Measurements from ENCODE around the gene DTX1.
"Not testable (repeated sequence)": the region's sequence is repeated elsewhere in the genome, so short reads cannot be mapped to it uniquely, and the experiment has no call there.

Gene DTX1

GRCh38 chr12:113115455-113116126, 59.1 kb downstream of the DTX1 start:
- no peak for DNase-seq

- DNase-seq, result no peak
Measured at GRCh38 chr12:113116875-113117274, 60.3 kb downstream of the DTX1 start.

- DNase-seq, result not testable (repeated sequence)
Measured at GRCh38 chr12:113117684-113118083, 61.2 kb downstream of the DTX1 start.

GRCh38 chr12:113118142-113118541, 61.6 kb downstream of the DTX1 start:
- no peak for DNase-seq

GRCh38 chr12:113119980-113120669, 63.6 kb downstream of the DTX1 start:
- no peak for DNase-seq

GRCh38 chr12:113120670-113121370, 64.3 kb downstream of the DTX1 start:
- DNase-seq, result no peak

GRCh38 chr12:113127791-113128199, 71.3 kb downstream of the DTX1 start:
- DNase-seq, result no peak

GRCh38 chr12:113128802-113129663, 72.5 kb downstream of the DTX1 start:
- no peak for DNase-seq

GRCh38 chr12:113129664-113130456, 73.3 kb downstream of the DTX1 start:
- DNase-seq, result no peak

GRCh38 chr12:113130457-113131135, 74.1 kb downstream of the DTX1 start:
- DNase-seq, result no peak

GRCh38 chr12:113131556-113131955, 75.0 kb downstream of the DTX1 start:
- DNase-seq, result no peak

GRCh38 chr12:113133036-113133435, 76.5 kb downstream of the DTX1 start:
- DNase-seq, result no peak

- DNase-seq, result no peak
Measured at GRCh38 chr12:113133666-113134065, 77.1 kb downstream of the DTX1 start.

GRCh38 chr12:113134071-113134470, 77.5 kb downstream of the DTX1 start:
- DNase-seq, result no peak

- no peak for DNase-seq
Measured at GRCh38 chr12:113134521-113134951, 78.0 kb downstream of the DTX1 start.

- DNase-seq, result peak; percentile 84 to 90
Measured at GRCh38 chr12:113135178-113136127, 78.9 kb downstream of the DTX1 start, which contains the start of gene RASAL1. Gene RASAL1 (minus strand): TSS chr12:113135761. CDS start chr12:113135462, 299 bp downstream.

GRCh38 chr12:113136128-113136989, 79.8 kb downstream of the DTX1 start:
- peak; percentile 59 to 69 for DNase-seq

- DNase-seq, result no peak
Measured at GRCh38 chr12:113136990-113137511, 80.5 kb downstream of the DTX1 start.
